ENCODE measurements around the gene HMGXB3. TPM values are rescaled to one million over a fixed set of nuclear protein-coding genes. Genes with fewer than 3 reads are reported as not detected.

The HMGXB3 gene
- total RNA-seq, 1 experiment from 2014 or later, result 19.9 TPM

- in situ Hi-C loops (cut with HindIII; ENCODE audit: low pct_unique_long_range_greater_than_20kb, low sequenced_read_pairs), result no loop called here
- DNase-seq (ENCODE audit: low read depth), result no peak
Observed at GRCh38 chr5:149981206-149981605, 19.3 kb upstream of the HMGXB3 start.

- in situ Hi-C loops (cut with HindIII; ENCODE audit: low pct_unique_long_range_greater_than_20kb, low sequenced_read_pairs), result no loop called here
- DNase-seq (ENCODE audit: low read depth), result no peak
Observed at GRCh38 chr5:149982505-149982904, 18.0 kb upstream of the HMGXB3 start.

GRCh38 chr5:149988126-149988525, 12.4 kb upstream of the HMGXB3 start:
- no peak for DNase-seq (ENCODE audit: low read depth)
- in situ Hi-C loops (cut with HindIII; ENCODE audit: low pct_unique_long_range_greater_than_20kb, low sequenced_read_pairs), result no loop called here

- peak; percentile 58 for DNase-seq (ENCODE audit: low read depth)
- in situ Hi-C loops (cut with HindIII; ENCODE audit: low pct_unique_long_range_greater_than_20kb, low sequenced_read_pairs), result no loop called here
Observed at GRCh38 chr5:149990518-149991376, 9.8 kb upstream of the HMGXB3 start.

- in situ Hi-C loops (cut with HindIII; ENCODE audit: low pct_unique_long_range_greater_than_20kb, low sequenced_read_pairs), result no loop called here
- no peak for DNase-seq (ENCODE audit: low read depth)
Observed at GRCh38 chr5:149993471-149993870, 7.1 kb upstream of the HMGXB3 start.

GRCh38 chr5:149995385-149996204, 4.9 kb upstream of the HMGXB3 start:
- in situ Hi-C loops (cut with HindIII; ENCODE audit: low pct_unique_long_range_greater_than_20kb, low sequenced_read_pairs), result no loop called here
- no peak for DNase-seq (ENCODE audit: low read depth)

- no peak for DNase-seq (ENCODE audit: low read depth)
- in situ Hi-C loops (cut with HindIII; ENCODE audit: low pct_unique_long_range_greater_than_20kb, low sequenced_read_pairs), result no loop called here
Observed at GRCh38 chr5:149996205-149996890, 4.2 kb upstream of the HMGXB3 start.

- no peak for DNase-seq (ENCODE audit: low read depth)
- in situ Hi-C loops (cut with HindIII; ENCODE audit: low pct_unique_long_range_greater_than_20kb, low sequenced_read_pairs), result no loop called here
Observed at GRCh38 chr5:149998281-149998680, 2.3 kb upstream of the HMGXB3 start.

GRCh38 chr5:149999359-149999758, 1.2 kb upstream of the HMGXB3 start:
- in situ Hi-C loops (cut with HindIII; ENCODE audit: low pct_unique_long_range_greater_than_20kb, low sequenced_read_pairs), result no loop called here
- DNase-seq (ENCODE audit: low read depth), result no peak

- DNase-seq (ENCODE audit: low read depth), result no peak
- in situ Hi-C loops (cut with HindIII; ENCODE audit: low pct_unique_long_range_greater_than_20kb, low sequenced_read_pairs), result no loop called here
Observed at GRCh38 chr5:149999866-150000255, 678 bp upstream of the HMGXB3 start.

GRCh38 chr5:150000990-150001659, 586 bp downstream of the HMGXB3 start:
- in situ Hi-C loops (cut with HindIII; ENCODE audit: low pct_unique_long_range_greater_than_20kb, low sequenced_read_pairs), result no loop called here
- peak; percentile 32 for DNase-seq (ENCODE audit: low read depth)

GRCh38 chr5:150001660-150002486, 1.3 kb downstream of the HMGXB3 start:
- in situ Hi-C loops (cut with HindIII; ENCODE audit: low pct_unique_long_range_greater_than_20kb, low sequenced_read_pairs), result no loop called here
- DNase-seq (ENCODE audit: low read depth), result peak; percentile 55

GRCh38 chr5:150006318-150006717, 5.8 kb downstream of the HMGXB3 start:
- in situ Hi-C loops (cut with HindIII; ENCODE audit: low pct_unique_long_range_greater_than_20kb, low sequenced_read_pairs), result no loop called here
- DNase-seq (ENCODE audit: low read depth), result no peak

- DNase-seq (ENCODE audit: low read depth), result no peak
- in situ Hi-C loops (cut with HindIII; ENCODE audit: low pct_unique_long_range_greater_than_20kb, low sequenced_read_pairs), result no loop called here
Observed at GRCh38 chr5:150007050-150007449, 6.5 kb downstream of the HMGXB3 start.

GRCh38 chr5:150009671-150010387, 9.3 kb downstream of the HMGXB3 start:
- in situ Hi-C loops (cut with HindIII; ENCODE audit: low pct_unique_long_range_greater_than_20kb, low sequenced_read_pairs), result no loop called here
- no peak for DNase-seq (ENCODE audit: low read depth)

- DNase-seq (ENCODE audit: low read depth), result no peak
- in situ Hi-C loops (cut with HindIII; ENCODE audit: low pct_unique_long_range_greater_than_20kb, low sequenced_read_pairs), result no loop called here
Observed at GRCh38 chr5:150013931-150014330, 13.4 kb downstream of the HMGXB3 start.

GRCh38 chr5:150014456-150014855, 13.9 kb downstream of the HMGXB3 start:
- in situ Hi-C loops (cut with HindIII; ENCODE audit: low pct_unique_long_range_greater_than_20kb, low sequenced_read_pairs), result no loop called here
- DNase-seq (ENCODE audit: low read depth), result no peak

Data from Caki2 (cell line).